HG02943 (cell line): Measurements from ENCODE around the gene DMBT1.
"Not testable (repeated sequence)": the region's sequence is repeated elsewhere in the genome, so short reads cannot be mapped to it uniquely, and the experiment has no call there.

Experiments
- ATAC-seq: cut with Tn5 transposase; IDR thresholded peaks from one replicate; pipeline ENCODE4 v1.9.1; 2021; ENCODE audit warnings: mild to moderate bottlenecking, low read depth, moderate library complexity; ENCODE audit not compliant: unreplicated experiment

DMBT1 gene

DNA sequence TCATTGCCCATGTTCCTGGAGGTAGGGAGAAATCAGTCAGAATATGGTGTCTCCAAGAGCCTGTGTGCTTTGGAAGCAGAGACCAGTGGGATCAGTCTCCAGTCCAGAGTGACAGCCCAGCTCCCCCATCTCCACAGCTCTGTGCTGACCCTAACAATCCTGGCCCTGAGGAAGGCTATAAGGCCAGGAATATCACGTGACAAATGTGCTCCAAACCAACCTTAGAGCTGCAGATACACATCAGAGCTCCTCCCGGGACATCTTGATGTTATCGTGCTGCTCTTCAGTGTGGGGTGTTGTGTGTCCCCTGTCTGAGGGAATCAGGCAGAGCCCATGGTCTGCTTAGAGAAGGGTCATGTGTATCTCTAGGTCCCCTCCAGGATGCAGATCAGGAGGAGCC lies 15.2 kb downstream of the DMBT1 start:
- ATAC-seq = no peak

DNA sequence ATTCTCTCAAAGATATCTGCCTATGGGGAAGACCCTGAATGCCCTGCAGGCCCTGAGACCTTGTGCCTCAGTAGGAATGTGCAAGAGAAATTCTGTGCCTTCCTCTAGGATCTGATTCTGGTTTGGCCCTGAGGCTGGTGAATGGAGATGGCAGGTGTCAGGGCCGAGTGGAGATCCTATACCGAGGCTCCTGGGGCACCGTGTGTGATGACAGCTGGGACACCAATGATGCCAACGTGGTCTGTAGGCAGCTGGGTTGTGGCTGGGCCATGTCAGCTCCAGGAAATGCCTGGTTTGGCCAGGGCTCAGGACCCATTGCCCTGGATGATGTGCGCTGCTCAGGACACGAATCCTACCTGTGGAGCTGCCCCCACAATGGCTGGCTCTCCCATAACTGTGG lies 15.7 kb downstream of the DMBT1 start:
- no peak for ATAC-seq

DNA sequence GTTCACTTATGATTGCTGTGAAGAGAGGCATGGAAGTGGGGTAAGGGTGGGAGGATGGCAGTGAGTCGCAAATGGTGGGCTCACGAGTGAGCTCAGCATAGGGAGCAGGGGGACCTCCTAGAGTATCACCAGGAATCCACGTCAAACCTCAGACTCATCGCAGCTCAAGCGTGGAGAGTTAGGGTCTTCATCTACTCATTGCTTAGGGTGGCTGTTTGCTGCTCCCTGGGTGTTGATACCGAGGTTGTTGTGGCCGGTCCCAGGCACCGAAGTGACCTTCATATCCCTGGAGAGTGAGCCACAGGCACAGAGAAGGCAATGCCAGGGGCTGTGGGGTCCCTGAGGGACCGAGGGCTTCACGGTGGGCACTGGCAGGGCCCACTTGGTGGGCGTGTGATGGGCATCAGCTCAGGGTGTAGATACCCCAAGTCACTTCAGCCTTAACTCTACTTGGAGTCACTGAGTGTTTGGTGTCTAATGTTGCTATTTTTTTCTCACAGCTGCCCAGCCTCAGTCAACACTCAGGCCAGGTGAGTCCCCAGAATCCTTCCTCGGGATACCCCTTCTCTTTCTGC lies 16.8 kb downstream of the DMBT1 start:
- ATAC-seq = no peak

DNA sequence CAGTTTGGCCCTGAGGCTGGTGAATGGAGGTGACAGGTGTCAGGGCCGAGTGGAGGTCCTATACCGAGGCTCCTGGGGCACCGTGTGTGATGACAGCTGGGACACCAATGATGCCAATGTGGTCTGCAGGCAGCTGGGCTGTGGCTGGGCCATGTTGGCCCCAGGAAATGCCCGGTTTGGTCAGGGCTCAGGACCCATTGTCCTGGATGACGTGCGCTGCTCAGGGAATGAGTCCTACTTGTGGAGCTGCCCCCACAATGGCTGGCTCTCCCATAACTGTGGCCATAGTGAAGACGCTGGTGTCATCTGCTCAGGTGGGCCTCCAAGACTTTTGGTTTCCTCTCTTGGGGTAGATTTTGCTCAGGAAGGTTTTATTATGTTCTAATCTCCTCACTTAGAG lies 25.5 kb downstream of the DMBT1 start:
- not testable (repeated sequence) for ATAC-seq

DNA sequence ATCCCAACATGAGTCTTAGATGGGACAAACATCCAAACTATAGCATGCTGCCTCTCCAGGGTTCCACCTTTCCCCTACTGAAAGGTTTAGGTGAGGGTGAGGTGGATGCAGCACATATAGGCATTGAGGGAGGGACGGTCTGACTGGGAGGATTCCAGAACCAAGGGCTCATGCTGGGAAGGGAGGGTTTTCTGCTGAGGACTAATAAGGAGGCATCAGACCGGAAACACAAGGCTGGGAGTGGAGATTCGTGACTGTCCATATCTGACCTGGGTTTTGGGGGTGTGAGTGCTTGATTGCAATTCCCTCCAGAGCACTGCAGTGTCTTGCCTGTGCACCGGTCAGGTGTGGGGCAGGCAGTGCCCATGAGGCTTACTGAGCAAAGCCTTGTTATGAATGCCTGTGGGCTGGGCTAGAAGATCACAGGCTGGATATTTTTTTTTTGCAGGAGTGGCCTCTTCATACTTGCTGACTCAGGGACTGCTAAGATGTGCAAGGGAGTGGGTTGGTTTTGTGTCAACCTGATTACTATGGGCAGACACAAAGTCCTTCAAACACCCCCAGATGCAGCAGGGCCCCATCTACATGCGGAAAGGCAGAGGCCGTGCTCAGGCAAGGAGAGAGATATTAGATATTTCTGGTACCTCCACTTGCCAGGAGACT lies 26.7 kb downstream of the DMBT1 start:
- no peak for ATAC-seq

DNA sequence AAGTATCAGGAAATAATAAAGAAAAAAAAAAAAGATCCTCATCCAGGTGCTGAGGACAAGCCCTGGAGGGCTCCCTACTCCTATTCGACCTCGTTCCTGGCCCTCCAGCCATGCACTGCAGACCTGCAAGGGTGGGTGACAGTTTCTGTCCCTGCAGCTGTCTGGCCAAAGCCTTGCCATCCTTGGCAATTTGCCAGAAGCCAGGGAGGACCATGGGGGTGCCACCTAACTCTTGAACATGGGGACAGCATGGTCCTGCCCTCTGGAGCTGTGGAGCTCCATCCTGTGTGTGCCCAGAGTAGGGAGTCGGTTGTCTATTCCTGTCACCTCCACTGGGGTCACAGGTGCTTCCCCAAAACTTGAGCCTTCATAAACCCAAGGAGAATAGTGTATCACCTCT lies 27.8 kb downstream of the DMBT1 start:
- ATAC-seq = no peak

DNA sequence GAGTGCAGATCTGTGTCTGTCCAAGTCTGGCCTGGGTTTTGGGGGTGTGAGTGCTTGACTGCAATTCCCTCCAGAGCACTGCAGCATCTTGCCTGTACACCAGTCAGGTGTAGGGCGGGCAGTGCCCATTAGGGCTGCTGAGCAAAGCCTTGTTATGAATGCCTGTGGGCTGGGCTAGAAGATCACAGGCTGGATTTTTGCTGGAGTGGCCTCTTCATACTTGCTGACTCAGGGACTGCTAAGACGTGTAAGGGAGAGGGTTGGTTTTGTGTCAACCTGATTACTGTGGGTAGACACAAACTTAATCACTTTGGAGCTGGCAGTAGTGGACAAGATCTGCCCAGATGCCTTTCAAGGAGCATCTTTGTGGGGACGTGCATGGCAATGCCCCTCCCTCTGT lies 29.6 kb downstream of the DMBT1 start:
- ATAC-seq = no peak

DNA sequence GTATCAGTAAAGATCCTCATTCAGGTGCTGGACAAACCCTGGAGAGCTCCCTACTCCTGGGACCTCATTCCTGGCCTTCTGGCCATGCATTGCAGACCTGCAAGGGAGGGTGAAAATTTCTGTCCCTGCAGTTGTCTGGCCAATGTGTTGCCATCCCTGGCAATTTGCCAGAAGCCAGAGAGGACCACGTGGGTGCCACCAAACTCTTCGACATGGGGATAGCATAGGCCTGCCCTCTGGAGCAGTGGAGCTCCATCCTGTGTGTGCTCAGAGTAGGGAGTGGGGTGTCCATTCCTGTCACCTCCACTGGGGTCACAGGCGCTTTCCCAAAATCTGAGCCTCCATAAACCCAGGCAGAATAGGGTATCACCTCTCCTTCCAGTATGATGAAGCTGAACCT lies 31.2 kb downstream of the DMBT1 start:
- no peak for ATAC-seq

DNA sequence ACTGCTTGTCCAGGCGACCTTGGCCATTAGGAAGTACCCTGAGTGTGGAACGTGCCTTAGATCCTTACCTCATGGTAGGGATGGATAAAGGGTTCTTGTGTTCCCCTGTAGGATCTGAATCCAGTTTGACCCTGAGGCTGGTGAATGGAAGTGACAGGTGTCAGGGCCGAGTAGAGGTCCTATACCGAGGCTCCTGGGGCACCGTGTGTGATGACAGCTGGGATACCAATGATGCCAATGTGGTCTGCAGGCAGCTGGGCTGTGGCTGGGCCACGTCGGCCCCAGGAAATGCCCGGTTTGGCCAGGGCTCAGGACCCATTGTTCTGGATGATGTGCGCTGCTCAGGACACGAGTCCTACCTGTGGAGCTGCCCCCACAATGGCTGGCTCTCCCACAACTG lies 31.6 kb downstream of the DMBT1 start:
- ATAC-seq = no peak

DNA sequence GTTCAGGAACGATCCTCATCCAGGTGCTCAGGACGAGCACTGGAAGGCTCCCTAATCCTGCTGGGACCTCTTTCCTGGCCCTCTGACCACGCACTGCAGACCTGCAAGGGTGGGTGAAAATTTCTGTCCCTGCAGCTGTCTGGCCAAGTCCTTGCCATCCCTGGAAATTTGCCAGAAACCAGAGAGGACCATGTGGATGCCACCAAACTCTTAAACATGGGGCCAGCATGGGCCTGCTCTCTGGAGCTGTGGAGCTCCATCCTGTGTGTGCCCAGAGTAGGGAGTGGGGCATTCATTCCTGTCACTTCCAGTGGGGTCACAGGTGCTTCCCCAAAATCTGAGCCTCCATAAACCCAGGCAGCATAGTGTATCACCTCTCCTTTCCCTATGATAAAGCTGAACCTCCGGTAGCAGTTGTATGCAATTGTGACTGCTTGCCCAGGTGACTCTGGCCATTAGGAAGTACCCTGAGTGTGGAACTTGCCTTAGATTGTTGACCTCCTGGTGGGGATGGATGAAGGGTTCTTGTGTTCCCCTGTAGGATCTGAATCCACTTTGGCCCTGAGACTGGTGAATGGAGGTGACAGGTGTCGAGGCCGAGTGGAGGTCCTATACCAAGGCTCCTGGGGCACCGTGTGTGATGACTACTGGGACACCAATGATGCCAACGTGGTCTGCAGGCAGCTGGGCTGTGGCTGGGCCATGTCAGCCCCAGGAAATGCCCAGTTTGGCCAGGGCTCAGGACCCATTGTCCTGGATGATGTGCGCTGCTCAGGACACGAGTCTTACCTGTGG lies 57.1 kb downstream of the DMBT1 start:
- ATAC-seq = no peak

DNA sequence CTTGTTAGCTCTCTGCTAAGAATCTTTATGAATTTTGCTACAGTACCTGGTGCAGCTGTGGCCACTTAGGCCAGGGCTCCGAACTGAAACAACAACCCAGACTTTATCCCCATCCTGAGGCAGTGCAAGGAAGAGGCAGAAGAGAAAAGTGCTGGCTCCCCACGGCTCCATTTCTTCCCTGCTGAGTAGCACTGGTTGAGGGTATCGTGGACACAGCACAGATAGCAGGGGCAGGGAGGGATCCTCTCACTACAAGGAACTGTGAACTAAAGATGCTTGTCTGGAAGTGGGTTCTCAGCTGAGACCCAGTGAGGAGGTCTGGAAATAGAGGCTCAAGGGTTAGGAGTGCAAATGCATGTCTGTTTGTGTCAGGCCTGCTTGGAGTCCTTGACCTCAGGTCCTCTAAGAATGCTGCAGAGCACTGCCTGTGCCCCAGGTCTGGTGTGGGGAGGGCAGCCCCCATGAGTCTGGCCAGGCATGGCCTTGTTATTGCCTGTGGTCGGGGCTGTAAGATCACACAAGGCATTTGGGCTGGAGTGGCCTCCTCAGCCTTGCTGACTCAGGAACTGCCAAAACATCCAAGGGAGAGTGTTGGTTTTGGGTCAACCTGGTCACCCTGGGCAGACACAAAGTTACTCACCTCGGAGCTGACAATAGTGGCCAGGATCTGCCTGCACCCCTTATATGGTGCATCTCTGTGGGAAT lies 58.1 kb downstream of the DMBT1 start:
- ATAC-seq = no peak

DNA sequence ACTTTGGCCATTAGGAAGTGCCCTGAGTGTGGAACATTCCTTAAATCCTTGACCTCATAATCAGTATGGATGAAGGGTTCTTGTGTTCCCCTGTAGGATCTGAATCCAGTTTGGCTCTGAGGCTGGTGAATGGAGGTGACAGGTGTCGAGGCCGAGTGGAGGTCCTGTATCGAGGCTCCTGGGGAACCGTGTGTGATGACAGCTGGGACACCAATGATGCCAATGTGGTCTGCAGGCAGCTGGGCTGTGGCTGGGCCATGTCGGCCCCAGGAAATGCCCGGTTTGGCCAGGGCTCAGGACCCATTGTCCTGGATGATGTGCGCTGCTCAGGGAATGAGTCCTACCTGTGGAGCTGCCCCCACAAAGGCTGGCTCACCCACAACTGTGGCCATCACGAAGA lies 60.4 kb downstream of the DMBT1 start:
- not testable (repeated sequence) for ATAC-seq

DNA sequence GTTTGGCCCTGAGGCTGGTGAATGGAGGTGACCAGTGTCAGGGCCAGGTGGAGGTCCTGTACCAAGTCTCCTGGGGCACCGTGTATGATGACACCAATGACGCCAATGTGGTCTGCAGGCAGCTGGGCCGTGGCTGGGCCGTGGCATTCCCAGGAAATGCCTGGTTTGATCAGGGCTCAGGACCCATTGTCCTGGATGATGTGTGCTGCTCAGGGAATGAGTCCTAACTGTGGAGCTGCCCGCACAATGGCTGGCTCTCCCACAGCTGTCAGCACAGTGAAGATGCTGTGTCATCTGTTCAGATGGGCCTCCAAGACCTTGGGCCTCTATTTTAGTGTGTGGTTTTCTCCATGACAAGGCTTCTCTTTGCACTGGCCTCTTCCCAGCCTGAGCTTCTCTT lies 64.0 kb downstream of the DMBT1 start:
- ATAC-seq = no peak

DNA sequence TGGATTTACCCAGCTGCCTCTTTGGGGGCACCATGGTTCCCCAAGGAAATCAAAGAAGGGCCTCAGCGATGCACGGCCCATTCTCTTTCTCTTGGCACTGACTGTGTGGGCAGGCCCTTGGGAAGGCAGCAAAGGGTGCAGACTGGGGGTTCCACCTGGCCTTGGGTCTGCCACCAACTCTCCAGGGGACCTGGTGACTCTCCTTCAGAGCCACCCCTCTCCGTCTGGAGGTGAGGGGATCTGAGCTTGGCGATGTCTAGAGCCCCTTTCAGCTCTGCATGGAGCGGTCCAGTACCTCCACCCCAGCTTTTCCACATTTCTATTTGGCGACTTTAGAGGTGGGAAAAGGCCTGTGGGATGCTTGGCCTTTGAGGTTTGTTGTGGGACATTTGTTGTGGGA lies 70.0 kb downstream of the DMBT1 start:
- no peak for ATAC-seq

DNA sequence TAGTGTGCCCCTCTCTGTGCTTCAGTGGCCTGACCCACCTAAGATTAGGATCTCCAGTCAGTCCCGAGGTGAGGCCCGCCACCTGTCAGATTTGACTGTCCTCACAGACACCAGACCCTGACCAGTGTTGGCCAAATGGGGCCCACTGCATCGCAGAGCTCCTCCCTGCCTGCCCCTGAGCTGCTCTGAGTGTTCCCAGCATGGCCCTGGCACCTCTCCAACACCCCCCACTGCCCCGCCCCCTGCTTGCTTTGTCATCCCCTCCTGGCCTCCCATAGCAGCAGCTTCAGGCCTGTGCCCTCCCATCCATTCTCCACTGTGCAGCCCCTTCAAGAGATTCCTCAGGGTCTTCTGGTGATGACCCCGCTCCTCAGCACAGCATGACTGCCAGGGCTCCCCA lies 71.5 kb downstream of the DMBT1 start:
- ATAC-seq = no peak

DNA sequence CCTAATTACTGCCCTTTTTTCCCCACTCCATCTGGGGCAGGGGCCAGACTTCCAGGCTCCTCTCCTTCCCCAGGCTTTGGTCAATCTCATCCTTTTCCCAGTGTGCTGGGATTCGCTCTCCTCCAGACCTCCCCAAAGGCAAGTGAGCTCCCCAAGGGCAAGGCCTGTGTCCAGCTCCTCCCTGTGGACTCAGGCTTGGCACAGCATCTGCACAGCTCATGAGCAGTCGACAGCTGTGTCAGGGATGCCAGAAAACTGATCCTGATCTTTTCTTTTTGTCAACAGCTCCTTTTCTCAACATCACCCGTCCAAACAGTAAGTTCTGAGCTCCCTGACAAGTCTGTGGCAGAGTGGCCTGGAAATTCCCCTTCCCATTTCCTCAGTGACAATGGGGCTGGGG lies 72.0 kb downstream of the DMBT1 start:
- no peak for ATAC-seq

DNA sequence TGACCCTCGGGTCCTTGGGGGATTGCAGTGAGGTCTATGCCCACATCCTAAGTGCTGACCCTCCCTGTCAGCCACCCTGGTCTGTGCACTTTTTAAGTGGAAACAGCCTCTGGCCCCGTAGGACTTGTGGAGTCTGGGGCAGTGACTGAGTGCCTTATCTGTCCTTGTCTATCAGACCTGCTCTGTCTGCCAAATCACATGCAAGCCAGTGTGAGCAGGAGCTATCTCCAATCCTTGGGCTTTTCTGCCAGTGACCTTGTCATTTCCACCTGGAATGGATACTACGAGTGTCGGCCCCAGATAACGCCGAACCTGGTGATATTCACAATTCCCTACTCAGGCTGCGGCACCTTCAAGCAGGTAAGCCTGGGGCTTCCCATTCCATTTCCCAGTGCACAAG lies 76.4 kb downstream of the DMBT1 start:
- no peak for ATAC-seq

DNA sequence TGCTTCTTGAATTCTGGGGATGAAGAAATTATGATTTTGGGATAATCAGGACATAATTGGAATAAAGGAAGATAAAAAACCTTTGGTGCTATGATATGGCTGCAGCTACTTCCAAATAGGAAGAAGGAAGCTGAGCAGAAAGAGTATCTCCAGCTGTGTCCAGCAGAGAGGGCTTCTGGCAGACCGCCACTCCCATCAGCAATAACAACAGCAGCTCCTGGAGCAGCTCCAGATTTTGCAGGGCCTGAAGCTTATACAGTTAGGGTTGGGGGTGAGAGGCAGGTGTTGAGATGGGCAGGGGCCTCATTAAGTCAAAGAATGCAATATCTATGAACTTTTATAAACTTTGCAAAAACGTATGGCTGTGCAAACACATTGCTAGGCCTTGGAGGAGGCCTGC lies 76.8 kb downstream of the DMBT1 start:
- no peak for ATAC-seq

DNA sequence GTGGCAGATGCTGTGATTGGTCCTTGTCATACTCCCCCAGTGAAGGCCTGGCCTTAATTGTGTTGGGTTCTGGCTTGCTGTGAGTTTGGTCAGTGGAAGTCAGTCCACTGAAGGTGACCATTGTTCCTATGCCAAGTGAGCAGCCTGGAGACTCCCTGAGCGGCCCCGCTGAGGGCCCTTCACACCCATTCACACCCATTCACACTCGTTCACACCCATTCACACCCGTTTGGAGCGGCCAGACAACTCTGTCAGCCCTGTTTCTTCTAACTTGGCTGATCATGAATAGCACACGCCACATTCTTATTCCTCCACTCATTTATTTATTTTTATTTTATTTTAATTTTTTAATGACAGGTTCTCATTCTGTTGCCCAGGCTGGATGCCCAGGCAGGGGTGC lies 77.6 kb downstream of the DMBT1 start:
- no peak for ATAC-seq

DNA sequence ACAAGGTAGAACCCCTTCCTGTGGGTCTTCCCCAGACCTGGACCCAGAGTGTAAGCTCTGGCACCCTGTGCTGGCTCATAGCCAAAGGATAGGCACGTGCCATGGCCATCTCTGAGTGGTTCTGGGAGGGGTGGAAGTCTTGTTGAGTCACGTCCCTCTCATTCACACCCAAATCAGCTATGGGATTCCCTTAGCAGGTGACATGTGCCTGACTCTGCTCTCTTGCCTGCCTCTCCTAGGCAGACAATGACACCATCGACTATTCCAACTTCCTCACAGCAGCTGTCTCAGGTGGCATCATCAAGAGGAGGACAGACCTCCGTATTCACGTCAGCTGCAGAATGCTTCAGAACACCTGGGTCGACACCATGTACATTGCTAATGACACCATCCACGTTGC lies 79.2 kb downstream of the DMBT1 start:
- no peak for ATAC-seq

DNA sequence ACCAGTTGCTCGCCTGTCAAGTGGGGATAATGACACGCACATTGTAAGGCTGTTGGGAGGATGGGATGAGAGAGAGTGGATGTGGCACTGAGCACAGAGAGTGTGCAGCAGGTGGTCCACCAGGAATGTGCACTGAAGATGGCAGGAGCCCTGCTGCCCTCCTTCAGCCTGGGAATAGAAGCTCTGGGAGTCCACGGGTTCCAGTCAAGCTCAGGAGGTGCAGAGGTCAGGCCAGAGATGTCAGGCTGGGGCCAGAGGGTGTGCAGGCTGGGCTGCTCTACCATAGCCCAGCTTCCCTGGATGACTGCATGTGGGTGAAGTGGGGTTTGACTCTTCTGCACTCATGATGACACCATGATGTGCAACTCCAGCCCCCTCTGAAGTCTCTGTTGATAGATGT lies 80.4 kb downstream of the DMBT1 start:
- ATAC-seq = no peak
